ENCODE data around the gene ZNF575.

GRCh38 chr19:43498233-43498842, 34.6 kb upstream of the ZNF575 start:
- TF ChIP-seq GATA2 (IDR thresholded peaks at IDR 0.05; ENCODE audit: low read depth, low read length) (no peak), GATA3 (IDR thresholded peaks at IDR 0.05; ENCODE audit: low read depth, low read length) (no peak)
